ENCODE data around the gene CHMP2A.

The CHMP2A gene

GRCh38 chr19:58569943-58570670, 15.2 kb upstream of the CHMP2A start:
- DNase-seq = no peak

GRCh38 chr19:58569191-58569942, 14.5 kb upstream of the CHMP2A start:
- no peak for DNase-seq

GRCh38 chr19:58568453-58569130, 13.7 kb upstream of the CHMP2A start:
- DNase-seq = no peak

- no peak for DNase-seq
Observed at GRCh38 chr19:58566989-58567388, 12.1 kb upstream of the CHMP2A start.

GRCh38 chr19:58563823-58564222, 8.9 kb upstream of the CHMP2A start:
- DNase-seq = no peak

- no peak for DNase-seq
Observed at GRCh38 chr19:58563034-58563573, 8.2 kb upstream of the CHMP2A start.

- no peak for DNase-seq
Observed at GRCh38 chr19:58562122-58563033, 7.5 kb upstream of the CHMP2A start.

- DNase-seq = no peak
Observed at GRCh38 chr19:58561373-58562121, 6.6 kb upstream of the CHMP2A start.

- DNase-seq = no peak
Observed at GRCh38 chr19:58560921-58561320, 6.0 kb upstream of the CHMP2A start.

- no peak for DNase-seq
Observed at GRCh38 chr19:58560007-58560887, 5.3 kb upstream of the CHMP2A start.

GRCh38 chr19:58559275-58560006, 4.5 kb upstream of the CHMP2A start:
- no peak for DNase-seq

- DNase-seq = no peak
Observed at GRCh38 chr19:58558623-58559274, 3.8 kb upstream of the CHMP2A start.

GRCh38 chr19:58558066-58558622, 3.2 kb upstream of the CHMP2A start, which contains the start of gene UBE2M:
TSS of gene UBE2M (minus strand) at chr19:58558611. CDS start at chr19:58558381, 230 bp downstream.
- no peak for DNase-seq

GRCh38 chr19:58557221-58558065, 2.5 kb upstream of the CHMP2A start:
- DNase-seq = no peak

GRCh38 chr19:58556622-58557220, 1.8 kb upstream of the CHMP2A start:
- no peak for DNase-seq

- no peak for DNase-seq
Observed at GRCh38 chr19:58555920-58556621, 1.2 kb upstream of the CHMP2A start.

GRCh38 chr19:58555369-58555885, 522 bp upstream of the CHMP2A start:
- DNase-seq = no peak
